22Rv1 (cell line): Measurements from ENCODE around the gene SCAPER.

ENCODE experiments used
- ZFX ChIP-seq: fragments of 450-650 bp; IDR thresholded peaks from 2 replicates; pipeline ENCODE4 v1.6.1; 2017; ENCODE audit warnings: antibody characterized with exemption, borderline replicate concordance
- TF ChIP-seq, protein P1 (sequence below): fragments of 450-650 bp; IDR thresholded peaks from 2 replicates; pipeline ENCODE4 v1.5.1; 2017; ENCODE audit warnings: mild to moderate bottlenecking

DNA sequence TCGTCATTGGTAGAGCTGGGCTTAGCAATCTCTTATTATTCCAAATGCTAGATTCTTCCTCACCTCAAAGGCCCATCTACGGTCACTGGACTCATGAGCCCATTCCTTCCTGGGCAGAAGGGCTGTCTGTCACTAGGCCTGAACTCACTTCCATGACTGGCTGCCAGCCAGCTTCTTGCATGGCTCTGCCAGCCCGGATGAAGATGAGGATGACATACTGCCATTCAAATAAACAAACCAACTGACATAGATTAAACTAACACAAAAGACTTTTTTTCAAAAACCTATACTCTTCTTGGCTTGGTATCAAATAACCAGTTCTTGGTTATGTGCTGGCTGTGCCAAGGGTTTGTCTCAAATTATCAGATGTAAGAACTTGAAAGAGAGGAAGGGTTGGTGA is 544.7 kb downstream of the SCAPER start:
- TF ChIP-seq, protein P1, sequence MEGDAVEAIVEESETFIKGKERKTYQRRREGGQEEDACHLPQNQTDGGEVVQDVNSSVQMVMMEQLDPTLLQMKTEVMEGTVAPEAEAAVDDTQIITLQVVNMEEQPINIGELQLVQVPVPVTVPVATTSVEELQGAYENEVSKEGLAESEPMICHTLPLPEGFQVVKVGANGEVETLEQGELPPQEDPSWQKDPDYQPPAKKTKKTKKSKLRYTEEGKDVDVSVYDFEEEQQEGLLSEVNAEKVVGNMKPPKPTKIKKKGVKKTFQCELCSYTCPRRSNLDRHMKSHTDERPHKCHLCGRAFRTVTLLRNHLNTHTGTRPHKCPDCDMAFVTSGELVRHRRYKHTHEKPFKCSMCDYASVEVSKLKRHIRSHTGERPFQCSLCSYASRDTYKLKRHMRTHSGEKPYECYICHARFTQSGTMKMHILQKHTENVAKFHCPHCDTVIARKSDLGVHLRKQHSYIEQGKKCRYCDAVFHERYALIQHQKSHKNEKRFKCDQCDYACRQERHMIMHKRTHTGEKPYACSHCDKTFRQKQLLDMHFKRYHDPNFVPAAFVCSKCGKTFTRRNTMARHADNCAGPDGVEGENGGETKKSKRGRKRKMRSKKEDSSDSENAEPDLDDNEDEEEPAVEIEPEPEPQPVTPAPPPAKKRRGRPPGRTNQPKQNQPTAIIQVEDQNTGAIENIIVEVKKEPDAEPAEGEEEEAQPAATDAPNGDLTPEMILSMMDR: no peak
- no peak for TF ChIP-seq ZFX
